Osteocyte (in vitro differentiated cells): ENCODE measurements around the gene OVOL1. TPM values are rescaled to one million over a fixed set of nuclear protein-coding genes. Genes with fewer than 3 reads are reported as not detected.

Source experiments
- DNase-seq: peaks from one replicate; pipeline ENCODE4 v3.0.0; 2021; ENCODE audit warnings: mixed read lengths; ENCODE audit not compliant: unreplicated experiment; ENCODE audit errors: extremely low spot score
- H3K27ac Mint-ChIP-seq: one replicate; pipeline ENCODE4 v1.8.0; 2021; ENCODE audit warnings: mild to moderate bottlenecking, mixed read lengths; ENCODE audit not compliant: unreplicated experiment
- H3K27me3 Mint-ChIP-seq: one replicate; pipeline ENCODE4 v1.8.0; 2021; ENCODE audit warnings: mixed read lengths; ENCODE audit not compliant: unreplicated experiment
- H3K36me3 Mint-ChIP-seq: one replicate; pipeline ENCODE4 v1.8.0; 2021; ENCODE audit warnings: mixed read lengths; ENCODE audit not compliant: unreplicated experiment
- H3K4me1 Mint-ChIP-seq: one replicate; pipeline ENCODE4 v1.8.0; 2021; ENCODE audit warnings: mixed read lengths; ENCODE audit not compliant: unreplicated experiment
- H3K4me3 Mint-ChIP-seq: one replicate; pipeline ENCODE4 v1.8.0; 2021; ENCODE audit warnings: mild to moderate bottlenecking, moderate library complexity, mixed read lengths; ENCODE audit not compliant: unreplicated experiment
- H3K9me3 Mint-ChIP-seq: one replicate; pipeline ENCODE4 v1.8.0; 2021; ENCODE audit warnings: mixed read lengths; ENCODE audit not compliant: unreplicated experiment
- CTCF ChIP-seq: fragments of 200-600 bp; sonication (generic); IDR thresholded peaks from 2 replicates; pipeline ENCODE4 v1.5.0; 2021; ENCODE audit warnings: antibody characterized with exemption, mild to moderate bottlenecking, moderate library complexity
- total RNA-seq: library from RNA; stranded (reverse); gene quantifications from 2 replicates; pipeline ENCODE4 v1.2.1, GENCODE V29; 2021

Gene OVOL1
- total RNA-seq, 1 donor from 2014 or later, result not detected

- DNase-seq, result no peak
- Mint-ChIP-seq H3K27me3 (no peaks in the 10 kb centered on the region), H3K4me1 (peaks cover 1% of the 10 kb centered on the region), H3K27ac (no peak overlapping the region), H3K36me3 (peaks cover 1% of the 10 kb centered on the region), H3K9me3 (no peaks in the 10 kb centered on the region), H3K4me3 (no peak overlapping the region)
- no peak for TF ChIP-seq CTCF
These were observed 55.3 kb downstream of the OVOL1 start for GRCh38 chr11:65842144-65842543.

GRCh38 chr11:65843811-65844210 lies 56.9 kb downstream of the OVOL1 start:
- no peak for TF ChIP-seq CTCF
- Mint-ChIP-seq H3K27me3 (no peaks in the 10 kb centered on the region), H3K9me3 (no peaks in the 10 kb centered on the region), H3K4me1 (no peaks in the 10 kb centered on the region), H3K27ac (no peak overlapping the region), H3K36me3 (no peaks in the 10 kb centered on the region), H3K4me3 (no peak overlapping the region)
- DNase-seq, result no peak

GRCh38 chr11:65844231-65844872 lies 57.5 kb downstream of the OVOL1 start:
- H3K36me3 Mint-ChIP-seq, result no peaks in the 10 kb centered on the region
- H3K27me3 Mint-ChIP-seq, result no peaks in the 10 kb centered on the region
- H3K4me1 Mint-ChIP-seq, result no peaks in the 10 kb centered on the region
- H3K27ac Mint-ChIP-seq, result no peak overlapping the region
- no peaks in the 10 kb centered on the region for H3K9me3 Mint-ChIP-seq
- H3K4me3 Mint-ChIP-seq, result no peak overlapping the region
- TF ChIP-seq CTCF, result no peak
- DNase-seq, result no peak

Other genes starting within 250 kb of the OVOL1 start
- gene LTBP3, start 228.7 kb upstream of the OVOL1 start, total RNA-seq, result 219 and 256 TPM in 2 replicates
- 31.3 and 32.7 TPM in 2 replicates for gene ZNRD2, start 216.6 kb upstream of the OVOL1 start, total RNA-seq
- 84.2 and 92.1 TPM in 2 replicates for gene FAM89B, start 214.5 kb upstream of the OVOL1 start, total RNA-seq
- gene EHBP1L1, start 211.0 kb upstream of the OVOL1 start, total RNA-seq, result 39.7 and 42.6 TPM in 2 replicates
- gene KCNK7, start 191.3 kb upstream of the OVOL1 start, total RNA-seq, result not detected in 2 replicates
- 43.5 and 44.7 TPM in 2 replicates for gene MAP3K11, start 172.8 kb upstream of the OVOL1 start, total RNA-seq
- gene PCNX3, start 171.3 kb upstream of the OVOL1 start, total RNA-seq, result 47.7 and 49.8 TPM in 2 replicates
- gene SIPA1, start 149.0 kb upstream of the OVOL1 start, total RNA-seq, result 31.2 and 34.7 TPM in 2 replicates
- 77.4 and 79.7 TPM in 2 replicates for gene RELA, start 124.1 kb upstream of the OVOL1 start, total RNA-seq
- gene KAT5, start 74.8 kb upstream of the OVOL1 start, total RNA-seq, result 60.4 and 66.5 TPM in 2 replicates
- 54.2 and 55.6 TPM in 2 replicates for gene RNASEH2C, start 66.3 kb upstream of the OVOL1 start, total RNA-seq
- 19.0 and 21.0 TPM in 2 replicates for gene AP5B1, start 6.1 kb upstream of the OVOL1 start, total RNA-seq
- 4.0 and 4.1 TPM in 2 replicates for gene SNX32, start 46.9 kb downstream of the OVOL1 start, total RNA-seq
- 939 and 946 TPM in 2 replicates for gene CFL1, start 71.1 kb downstream of the OVOL1 start, total RNA-seq
- 63.7 and 68.5 TPM in 2 replicates for gene MUS81, start 73.4 kb downstream of the OVOL1 start, total RNA-seq
- 130 and 131 TPM in 2 replicates for gene EFEMP2, start 85.7 kb downstream of the OVOL1 start, total RNA-seq
- gene CTSW, start 92.8 kb downstream of the OVOL1 start, total RNA-seq, result not detected in 2 replicates
- 92.4 and 92.8 TPM in 2 replicates for gene FIBP, start 101.4 kb downstream of the OVOL1 start, total RNA-seq
- gene CCDC85B, start 103.6 kb downstream of the OVOL1 start, total RNA-seq, result 35.2 and 39.0 TPM in 2 replicates
- 37.2 and 38.0 TPM in 2 replicates for gene FOSL1, start 113.3 kb downstream of the OVOL1 start, total RNA-seq
- gene C11orf68, start 132.0 kb downstream of the OVOL1 start, total RNA-seq, result 81.2 and 83.5 TPM in 2 replicates
- gene DRAP1, start 132.4 kb downstream of the OVOL1 start, total RNA-seq, result 106 and 107 TPM in 2 replicates
- gene TSGA10IP, start 158.4 kb downstream of the OVOL1 start, total RNA-seq, result not detected in 2 replicates
- gene SART1, start 174.7 kb downstream of the OVOL1 start, total RNA-seq, result 45.5 and 55.9 TPM in 2 replicates
- 34.6 and 38.1 TPM in 2 replicates for gene EIF1AD, start 215.1 kb downstream of the OVOL1 start, total RNA-seq
- 207 and 216 TPM in 2 replicates for gene BANF1, start 215.4 kb downstream of the OVOL1 start, total RNA-seq
- not detected in 2 replicates for gene CST6, start 224.9 kb downstream of the OVOL1 start, total RNA-seq
- 0.54 and 1.1 TPM in 2 replicates for gene CATSPER1, start 239.4 kb downstream of the OVOL1 start, total RNA-seq